Measurements from ENCODE around the gene MED27.

The MED27 gene

DNA sequence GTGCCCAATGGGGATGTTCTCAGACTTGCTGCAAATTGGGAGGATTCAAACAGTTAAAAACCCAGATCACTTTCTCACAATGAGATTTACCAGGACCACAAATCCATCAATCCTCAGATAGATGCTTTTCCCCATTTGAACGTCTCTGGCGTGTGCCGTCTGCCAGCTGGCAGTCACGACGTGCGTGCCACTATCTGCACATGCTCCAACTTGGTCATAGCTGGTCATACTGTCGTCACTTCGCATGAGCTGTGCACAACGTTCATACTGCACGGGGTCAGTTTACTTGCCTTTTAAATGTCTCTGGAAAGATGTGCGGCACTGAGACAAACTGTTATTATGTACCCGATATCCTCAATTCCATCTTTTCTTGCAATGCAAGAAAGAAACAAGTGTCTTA, 221.5 kb downstream of the MED27 start:
- DNase-seq (ENCODE audit: low read depth, low spot score) = no peak

DNA sequence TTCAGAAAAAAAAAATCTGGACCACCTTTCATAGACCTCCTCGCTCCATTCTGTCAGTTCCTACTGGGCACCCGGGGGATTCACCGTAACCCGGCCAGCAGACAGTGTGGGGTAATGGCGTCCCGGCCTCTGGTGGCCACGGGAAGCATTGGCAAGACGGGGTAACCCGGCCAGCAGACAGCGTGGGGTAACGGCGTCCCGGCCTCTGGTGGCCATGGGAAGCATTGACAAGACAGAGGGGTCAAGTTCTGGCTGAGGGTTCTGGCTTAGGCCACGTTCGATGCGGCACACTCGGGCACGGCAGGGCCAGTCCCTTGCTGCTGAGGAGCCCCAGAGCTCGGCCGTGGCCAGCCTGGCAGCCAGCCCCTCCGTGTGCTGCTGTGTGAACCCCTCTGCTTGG, 223.6 kb downstream of the MED27 start:
- DNase-seq (ENCODE audit: low read depth, low spot score) = no peak

- DNase-seq (ENCODE audit: low read depth, low spot score) = no peak
These were observed 224.6 kb downstream of the MED27 start for GRCh38 chr9:131854896-131855613.

DNA sequence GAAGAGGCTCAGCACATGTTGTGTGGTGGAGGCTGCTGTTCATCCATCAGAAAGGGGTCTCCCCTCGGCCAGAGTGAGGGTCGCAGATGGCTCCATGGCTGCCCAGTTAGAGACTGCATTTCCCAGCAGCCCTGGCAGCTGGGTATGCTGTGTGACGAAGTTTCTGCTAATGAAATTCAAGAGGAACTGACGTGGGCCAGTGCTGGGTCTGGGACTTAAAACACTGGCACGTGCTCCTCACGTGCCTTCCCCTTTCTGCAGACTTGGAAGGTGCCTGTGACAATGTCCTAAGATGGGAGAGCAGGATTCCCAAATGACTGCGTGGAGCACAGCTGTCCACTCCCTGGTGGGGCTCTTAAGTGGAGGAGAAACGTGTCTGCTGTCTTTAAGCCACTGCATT, 225.3 kb downstream of the MED27 start:
- DNase-seq (ENCODE audit: low read depth, low spot score) = no peak

GRCh38 chr9:131853434-131853833, 226.2 kb downstream of the MED27 start:
- DNase-seq (ENCODE audit: low read depth, low spot score) = no peak

DNA sequence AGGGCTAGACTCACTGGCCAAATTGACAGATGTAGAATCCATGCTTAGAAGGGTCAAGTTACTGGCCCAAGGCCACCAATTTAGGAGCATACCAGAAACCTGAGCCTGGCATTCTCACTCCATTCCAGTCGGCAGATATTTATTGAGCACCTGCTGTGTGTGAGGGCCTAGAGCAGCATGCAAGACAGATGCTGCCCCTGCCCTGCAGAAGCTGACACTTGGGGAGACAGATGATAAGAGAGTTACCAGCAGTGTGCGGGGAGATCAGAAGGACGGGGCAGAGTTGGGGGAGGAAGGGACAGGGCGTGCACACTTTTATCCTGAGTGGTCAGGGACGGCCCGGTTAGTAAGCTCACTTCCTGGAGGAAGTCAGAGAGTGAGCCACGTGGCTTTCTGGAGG, 228.3 kb downstream of the MED27 start:
- DNase-seq (ENCODE audit: low read depth, low spot score) = no peak

DNA sequence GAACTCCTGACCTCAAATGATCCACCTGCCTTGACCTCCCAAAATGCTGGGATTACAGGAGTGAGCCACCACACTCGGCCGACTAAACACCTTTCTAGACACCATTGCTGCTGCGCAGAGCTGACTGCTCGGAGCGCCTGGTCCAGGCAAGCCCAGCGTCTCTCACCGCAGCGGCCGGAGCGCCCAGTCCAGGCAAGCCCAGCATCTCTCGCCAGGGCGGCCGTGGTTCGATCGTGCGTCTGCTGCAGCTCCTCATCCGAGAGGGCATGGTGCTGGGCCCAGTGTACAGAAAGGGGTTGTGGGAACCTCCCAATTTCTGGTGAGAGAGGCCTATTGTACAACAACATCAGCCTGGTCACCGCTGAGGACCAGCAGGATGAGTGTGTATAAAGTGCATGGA, 230.3 kb downstream of the MED27 start:
- no peak for DNase-seq (ENCODE audit: low read depth, low spot score)

DNA sequence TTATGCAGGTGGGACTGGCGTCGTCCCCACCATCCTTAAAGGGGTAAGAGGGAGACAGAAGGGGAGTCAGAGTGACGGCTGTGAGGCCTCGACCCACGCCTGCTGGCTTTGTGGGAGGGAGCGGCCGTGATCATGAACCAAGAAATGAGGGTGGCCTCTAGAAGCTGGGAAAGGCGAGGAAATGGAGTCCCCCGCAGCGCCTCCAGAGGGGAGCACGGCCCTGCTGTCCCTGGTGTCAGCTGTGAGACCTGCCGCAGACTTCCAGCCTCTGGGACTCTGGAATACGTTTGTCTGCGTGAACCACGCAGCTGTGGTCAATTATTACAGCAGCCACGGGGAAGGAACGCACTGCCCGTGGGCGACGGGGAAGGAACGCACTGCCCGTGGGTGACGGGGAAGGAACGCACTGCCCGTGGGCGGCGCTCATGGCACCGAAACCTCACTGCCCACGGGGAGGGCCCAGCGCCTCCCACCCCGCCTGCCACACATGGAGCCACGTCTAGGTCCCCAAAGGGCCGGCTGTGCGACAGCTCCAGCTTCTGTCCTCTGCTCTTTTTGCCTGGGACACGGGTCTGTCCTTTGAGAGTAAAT, 231.0 kb downstream of the MED27 start:
- no peak for DNase-seq (ENCODE audit: low read depth, low spot score)

GRCh38 chr9:131847665-131848354, 231.9 kb downstream of the MED27 start:
- no peak for DNase-seq (ENCODE audit: low read depth, low spot score)

- DNase-seq (ENCODE audit: low read depth, low spot score) = no peak
These were observed 234.1 kb downstream of the MED27 start for GRCh38 chr9:131845305-131846298.

DNA sequence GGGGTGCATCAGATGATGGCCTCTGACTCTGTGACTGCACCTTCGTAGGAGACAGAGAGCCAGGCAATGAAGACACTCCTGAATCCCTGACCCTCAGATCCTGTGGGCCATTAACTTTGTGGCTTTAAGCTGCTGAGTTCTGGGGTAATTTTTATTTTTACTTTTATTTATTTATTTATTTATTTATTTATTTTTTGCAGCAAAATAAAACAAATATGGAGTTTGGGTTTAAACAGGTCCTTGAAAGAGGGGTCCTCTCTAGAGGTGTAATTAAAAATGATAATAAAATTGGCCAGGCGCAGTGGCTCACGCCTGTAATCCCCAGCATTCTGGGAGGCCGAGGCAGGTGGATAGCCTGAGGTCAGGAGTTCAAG, 234.9 kb downstream of the MED27 start:
- DNase-seq (ENCODE audit: low read depth, low spot score) = no peak

DNA sequence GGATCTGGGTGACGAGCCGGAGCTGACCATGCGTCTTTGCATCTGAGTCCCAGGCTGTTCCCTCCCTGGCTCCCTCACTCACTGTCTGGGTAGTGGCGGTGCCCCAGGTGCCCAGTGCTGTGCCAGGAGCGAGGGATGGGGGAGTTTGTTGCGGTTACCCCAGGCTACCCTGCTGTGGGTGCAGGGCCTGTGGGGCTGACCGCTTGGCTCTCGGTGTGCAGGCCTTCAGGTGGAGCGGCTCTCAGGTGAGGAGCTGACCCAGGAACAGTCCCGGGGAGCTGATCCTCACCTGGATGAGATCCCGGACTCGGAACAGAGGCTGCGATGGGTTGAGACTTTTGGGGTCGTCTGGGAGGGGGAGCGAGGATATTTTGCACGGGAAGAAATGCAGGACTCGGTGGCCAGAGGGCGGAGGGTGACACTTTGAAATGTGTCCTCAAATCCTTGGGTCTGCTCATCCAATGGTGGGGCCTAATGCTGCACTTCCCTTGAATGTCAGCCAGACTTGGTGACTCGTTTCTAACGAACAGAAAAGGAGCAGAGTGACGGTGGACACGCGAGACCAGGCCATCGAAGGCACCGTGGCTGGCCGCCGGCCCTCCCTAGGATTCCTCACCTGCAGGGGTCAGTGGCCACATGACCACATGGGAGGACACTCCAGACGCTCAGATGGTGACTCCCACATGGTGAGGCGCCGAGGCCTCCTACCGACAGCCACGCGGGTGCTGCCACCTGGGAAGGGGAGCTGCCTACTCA, 235.5 kb downstream of the MED27 start:
- no peak for DNase-seq (ENCODE audit: low read depth, low spot score)

GRCh38 chr9:131841765-131842318, 237.8 kb downstream of the MED27 start:
- no peak for DNase-seq (ENCODE audit: low read depth, low spot score)

DNA sequence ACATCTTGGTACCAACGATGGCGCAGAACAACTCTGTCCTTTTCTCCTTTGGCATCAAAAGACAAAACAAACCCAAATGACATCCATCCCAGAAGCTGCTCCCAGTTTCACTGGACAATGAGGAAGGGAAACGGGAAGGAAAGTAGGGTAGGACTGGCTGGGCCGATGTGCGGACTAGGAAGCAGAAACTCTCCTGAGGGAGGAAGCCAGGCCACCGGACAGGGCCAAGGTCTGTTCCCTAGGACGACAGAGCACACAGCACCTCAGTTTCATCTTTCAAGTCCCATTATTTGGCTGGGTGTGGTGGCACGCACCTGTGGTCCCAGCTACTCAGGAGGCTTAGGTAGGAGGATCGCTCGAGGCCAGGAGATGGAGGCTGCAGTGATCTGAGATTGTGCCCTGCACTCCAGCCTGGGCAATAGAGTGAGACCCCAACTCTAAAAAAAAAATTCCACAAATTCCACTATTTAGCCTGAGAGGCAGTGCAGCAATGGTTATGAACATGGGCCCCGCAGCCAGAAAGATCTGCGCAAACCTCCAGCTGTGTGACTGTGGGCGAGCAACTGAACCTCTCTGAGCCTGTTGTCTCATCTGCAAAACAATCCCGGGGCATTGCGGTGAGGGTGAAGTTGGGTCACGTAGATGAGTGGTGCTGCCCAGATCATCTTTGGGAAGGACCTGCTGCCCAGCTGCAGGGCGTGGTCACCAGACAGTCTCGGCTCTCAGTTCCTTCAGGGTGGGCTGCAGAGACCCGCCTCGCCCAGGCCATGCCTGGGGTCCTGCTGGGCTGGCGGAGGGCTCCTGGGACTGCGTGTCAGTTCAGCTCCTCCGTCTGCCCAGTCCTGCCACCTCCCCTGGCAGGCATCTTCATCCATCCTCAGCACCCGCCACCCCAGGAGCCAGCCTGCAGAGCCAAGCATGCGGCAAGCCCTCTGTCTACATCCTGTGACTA, 238.6 kb downstream of the MED27 start:
- no peak for DNase-seq (ENCODE audit: low read depth, low spot score)

DNA sequence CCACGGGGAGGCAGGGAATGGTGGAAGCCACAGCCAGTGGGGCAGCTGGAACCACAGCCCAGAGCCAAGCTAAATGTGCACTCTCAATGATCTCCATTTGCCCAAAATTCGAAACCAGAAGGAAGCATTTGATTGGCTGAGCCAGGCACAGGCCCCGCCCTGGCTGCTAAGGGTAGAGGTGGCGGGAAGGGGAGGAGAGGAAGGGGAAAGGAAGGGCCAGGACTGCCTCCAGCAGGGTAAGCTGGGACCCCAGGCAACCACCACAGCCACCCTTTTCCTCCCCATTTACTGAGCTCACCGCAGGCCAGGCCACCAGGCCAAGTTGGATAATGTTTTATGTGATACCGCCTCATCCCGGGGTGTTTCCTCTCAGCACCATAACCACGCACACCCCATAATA, 239.4 kb downstream of the MED27 start:
- no peak for DNase-seq (ENCODE audit: low read depth, low spot score)

- no peak for DNase-seq (ENCODE audit: low read depth, low spot score)
These were observed 240.2 kb downstream of the MED27 start for GRCh38 chr9:131839281-131840084.

DNA sequence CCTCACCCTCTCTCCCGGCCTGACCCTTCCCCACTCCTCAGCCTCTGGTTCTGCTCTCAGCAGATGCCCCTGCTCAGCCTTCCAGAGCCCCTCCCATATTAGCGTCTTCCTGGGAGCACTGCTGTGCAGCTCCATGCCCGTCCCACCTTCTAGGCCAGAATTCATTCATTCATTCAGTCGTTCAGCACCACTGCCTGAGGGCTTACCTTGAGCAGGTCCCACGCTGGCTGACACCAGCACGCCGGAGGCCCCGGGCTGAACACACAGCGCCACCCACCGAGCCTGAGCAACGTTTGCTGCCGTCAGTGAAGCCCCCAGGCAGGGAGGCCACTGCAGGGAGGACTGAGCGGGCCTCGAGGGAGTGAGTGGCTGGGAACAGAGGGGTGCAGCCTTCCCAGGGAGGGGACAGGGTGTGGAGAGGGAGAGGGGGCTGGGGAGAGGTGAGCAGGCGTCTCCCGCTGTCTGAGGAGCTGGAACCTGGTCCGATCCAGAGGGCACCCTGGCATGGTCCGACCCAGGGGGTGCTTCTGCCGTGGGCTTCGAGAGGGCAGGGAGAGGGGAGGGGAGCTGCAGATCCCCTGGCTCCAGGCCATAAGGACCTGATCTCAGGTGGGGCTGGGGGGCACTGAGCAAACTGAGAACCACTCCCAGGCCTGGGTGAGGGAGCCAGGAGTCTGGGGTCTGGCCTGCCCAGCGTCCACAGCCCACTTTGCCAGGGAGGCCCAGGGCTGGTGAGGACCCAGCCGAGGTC, 241.0 kb downstream of the MED27 start:
- DNase-seq (ENCODE audit: low read depth, low spot score) = no peak

GRCh38 chr9:131837836-131838235, 241.8 kb downstream of the MED27 start:
- no peak for DNase-seq (ENCODE audit: low read depth, low spot score)

Data from brain pericyte (primary cell).